ENCODE data around the gene HPCA.

GRCh38 chr1:32848354-32849063 is 37.8 kb upstream of the HPCA start:
- no peak for TF ChIP-seq EZH2phosphoT487 (IDR thresholded peaks at IDR 0.05; ENCODE audit: insufficient read depth, low read depth)
- TF ChIP-seq EZH2 (IDR thresholded peaks at IDR 0.05; ENCODE audit: insufficient read depth, poor library complexity, severe bottlenecking): no peak

All from GM23248 (cell line).